ENCODE results near the gene INF2. TPM values are rescaled to one million over a fixed set of nuclear protein-coding genes. Genes with fewer than 3 reads are reported as not detected.

Gene INF2
- total RNA-seq, 2 donors from 2014 or later: 50.1 to 210 TPM

- Histone ChIP-seq H3K4me3 (no peak overlapping the region), H3K27ac (no peak overlapping the region), H3K36me3 (no peaks in the 10 kb centered on the region), H3K27me3 (replicated peaks; ENCODE audit: insufficient read depth) (no peaks in the 10 kb centered on the region), H3K4me1 (replicated peaks) (no peaks in the 10 kb centered on the region), H3K9me3 (no peaks in the 10 kb centered on the region)
- intact Hi-C loops (cut with DNase I): no loop called here
- WGBS: 87% methylated on average over 14 of the region's 14 CpGs
- DNase-seq (ENCODE audit: low spot score): no peak
- TF ChIP-seq POLR2A (IDR thresholded peaks at IDR 0.05) (no peak), POLR2AphosphoS5 (IDR thresholded peaks at IDR 0.05) (no peak), CTCF (IDR thresholded peaks at IDR 0.05) (no peak)
Measured at GRCh38 chr14:104655128-104655848, 34.1 kb upstream of the INF2 start.

GRCh38 chr14:104656014-104656714, 33.3 kb upstream of the INF2 start:
- intact Hi-C loops (cut with DNase I): no loop called here
- no peak overlapping the region for H3K27ac ChIP-seq
- H3K4me3 ChIP-seq: no peak overlapping the region
- H3K9me3 ChIP-seq: no peaks in the 10 kb centered on the region
- no peak for DNase-seq (ENCODE audit: low spot score)
- H3K4me1 ChIP-seq (replicated peaks): no peaks in the 10 kb centered on the region
- no peaks in the 10 kb centered on the region for H3K27me3 ChIP-seq (replicated peaks; ENCODE audit: insufficient read depth)
- 61% methylated on average over 29 of the region's 29 CpGs for WGBS
- H3K36me3 ChIP-seq: no peaks in the 10 kb centered on the region
- TF ChIP-seq POLR2AphosphoS5 (IDR thresholded peaks at IDR 0.05): no peak
- TF ChIP-seq POLR2A (IDR thresholded peaks at IDR 0.05): no peak
- no peak for TF ChIP-seq CTCF (IDR thresholded peaks at IDR 0.05)

GRCh38 chr14:104657101-104657524, 32.3 kb upstream of the INF2 start:
- intact Hi-C loops (cut with DNase I): no loop called here
- Histone ChIP-seq H3K4me1 (replicated peaks) (no peaks in the 10 kb centered on the region), H3K4me3 (no peak overlapping the region), H3K27ac (no peak overlapping the region), H3K27me3 (replicated peaks; ENCODE audit: insufficient read depth) (no peaks in the 10 kb centered on the region), H3K36me3 (no peaks in the 10 kb centered on the region), H3K9me3 (no peaks in the 10 kb centered on the region)
- 72% methylated on average over 8 of the region's 8 CpGs for WGBS
- TF ChIP-seq POLR2AphosphoS5 (IDR thresholded peaks at IDR 0.05) (no peak), CTCF (IDR thresholded peaks at IDR 0.05) (no peak), POLR2A (IDR thresholded peaks at IDR 0.05) (no peak)
- DNase-seq (ENCODE audit: low spot score): no peak

- no peak overlapping the region for H3K4me3 ChIP-seq
- H3K27ac ChIP-seq: no peak overlapping the region
- no peaks in the 10 kb centered on the region for H3K27me3 ChIP-seq (replicated peaks; ENCODE audit: insufficient read depth)
- WGBS: 65% methylated on average over 17 of the region's 17 CpGs
- no peak for DNase-seq (ENCODE audit: low spot score)
- no peaks in the 10 kb centered on the region for H3K36me3 ChIP-seq
- intact Hi-C loops (cut with DNase I): no loop called here
- no peaks in the 10 kb centered on the region for H3K9me3 ChIP-seq
- TF ChIP-seq POLR2AphosphoS5 (IDR thresholded peaks at IDR 0.05): no peak
- TF ChIP-seq POLR2A (IDR thresholded peaks at IDR 0.05): no peak
- no peak for TF ChIP-seq CTCF (IDR thresholded peaks at IDR 0.05)
- H3K4me1 ChIP-seq (replicated peaks): no peaks in the 10 kb centered on the region
Measured at GRCh38 chr14:104657563-104658324, 31.7 kb upstream of the INF2 start.

Measured in prostate gland (tissue), 2 donors.